Stimulated activated CD4-positive, alpha-beta T cell treated with anti-CD3 and anti-CD28 coated beads, Interleukin-2, amount 100 ng/mL, for 24 hours (primary cell): ENCODE data around the gene TRIM29.

ENCODE experiments used
- DNase-seq, 2 donors: peaks; one replicate each; pipeline ENCODE4 v3.0.0-alpha.2; 2020

Gene TRIM29

GRCh38 chr11:120089036-120090001, 48.6 kb downstream of the TRIM29 start:
- DNase-seq = no peak

- DNase-seq = no peak
Observed at GRCh38 chr11:120088056-120088455, 49.9 kb downstream of the TRIM29 start.

GRCh38 chr11:120086651-120087050, 51.3 kb downstream of the TRIM29 start:
- no peak for DNase-seq

- peak; percentile 23 to 37 for DNase-seq
Observed at GRCh38 chr11:120079750-120080610, 57.9 kb downstream of the TRIM29 start.

- no peak for DNase-seq
Observed at GRCh38 chr11:120078397-120078796, 59.5 kb downstream of the TRIM29 start.

GRCh38 chr11:120074076-120074475, 63.8 kb downstream of the TRIM29 start:
- no peak for DNase-seq

GRCh38 chr11:120073196-120073595, 64.7 kb downstream of the TRIM29 start:
- DNase-seq = no peak

GRCh38 chr11:120068114-120068573, 69.8 kb downstream of the TRIM29 start:
- no peak for DNase-seq

GRCh38 chr11:120067438-120068113, 70.3 kb downstream of the TRIM29 start:
- no peak for DNase-seq

- no peak for DNase-seq
Observed at GRCh38 chr11:120066738-120067437, 71.0 kb downstream of the TRIM29 start.

GRCh38 chr11:120065876-120066275, 72.0 kb downstream of the TRIM29 start:
- DNase-seq = no peak

- DNase-seq = no peak
Observed at GRCh38 chr11:120065176-120065575, 72.7 kb downstream of the TRIM29 start.

GRCh38 chr11:120064341-120064740, 73.6 kb downstream of the TRIM29 start:
- no peak for DNase-seq

- no peak for DNase-seq
Observed at GRCh38 chr11:120063686-120064340, 74.1 kb downstream of the TRIM29 start.

GRCh38 chr11:120062561-120062930, 75.4 kb downstream of the TRIM29 start:
- no peak for DNase-seq

GRCh38 chr11:120061761-120062560, 76.0 kb downstream of the TRIM29 start:
- DNase-seq = no peak
